ENCODE data around the gene BCL7B. TPM values are rescaled to one million over a fixed set of nuclear protein-coding genes. Genes with fewer than 3 reads are reported as not detected.

Gene BCL7B
- 55.4 TPM for total RNA-seq
- 67.3 TPM for polyA plus RNA-seq (ENCODE audit: insufficient read depth, low read depth, low replicate concordance)
- long read RNA-seq, donor 1, transcript BCL7B-201 (6 exons, 1,975 nt) = major isoform, 5 of 10 reads
- long read RNA-seq, donor 1, partial matches to known transcripts = 0 of 10 reads
- long read RNA-seq, donor 1, other reads (novel, unspliced or antisense) = 0 of 10 reads
- long read RNA-seq, donor 2, partial matches to known transcripts = 0 of 6 reads
- long read RNA-seq, donor 2, other reads (novel, unspliced or antisense) = 0 of 6 reads
- long read RNA-seq, donor 3, transcript BCL7B-201 (6 exons, 1,975 nt) = major isoform, 5 of 12 reads
- long read RNA-seq, donor 3, partial matches to known transcripts = 0 of 12 reads
- long read RNA-seq, donor 3, other reads (novel, unspliced or antisense) = 0 of 12 reads
- long read RNA-seq, donor 4, transcript BCL7B-201 (6 exons, 1,975 nt) = major isoform, 5 of 11 reads
- long read RNA-seq, donor 4, partial matches to known transcripts = 0 of 11 reads
- long read RNA-seq, donor 4, other reads (novel, unspliced or antisense) = 0 of 11 reads
- long read RNA-seq, donor 5, partial matches to known transcripts = 0 of 1 reads
- long read RNA-seq, donor 5, other reads (novel, unspliced or antisense) = 0 of 1 reads
- long read RNA-seq, donor 6, partial matches to known transcripts = 0 of 3 reads
- long read RNA-seq, donor 6, other reads (novel, unspliced or antisense) = 0 of 3 reads
- long read RNA-seq, donor 7, transcript BCL7B-205 (5 exons, 887 nt) = minor isoform, 12 of 93 reads
- long read RNA-seq, donor 7, transcript BCL7B-201 (6 exons, 1,975 nt) = major isoform, 55 of 93 reads
- long read RNA-seq, donor 7, partial matches to known transcripts = 8 of 93 reads
- long read RNA-seq, donor 7, other reads (novel, unspliced or antisense) = 13 of 93 reads
- long read RNA-seq, donor 8, transcript BCL7B-201 (6 exons, 1,975 nt) = major isoform, 5 of 18 reads
- long read RNA-seq, donor 8, partial matches to known transcripts = 11 of 18 reads
- long read RNA-seq, donor 8, other reads (novel, unspliced or antisense) = 0 of 18 reads
- long read RNA-seq, donor 9, partial matches to known transcripts = 0 of 2 reads
- long read RNA-seq, donor 9, other reads (novel, unspliced or antisense) = 0 of 2 reads
- long read RNA-seq, donor 10, transcript BCL7B-201 (6 exons, 1,975 nt) = major isoform, 5 of 8 reads
- long read RNA-seq, donor 10, partial matches to known transcripts = 0 of 8 reads
- long read RNA-seq, donor 10, other reads (novel, unspliced or antisense) = 0 of 8 reads

DNA sequence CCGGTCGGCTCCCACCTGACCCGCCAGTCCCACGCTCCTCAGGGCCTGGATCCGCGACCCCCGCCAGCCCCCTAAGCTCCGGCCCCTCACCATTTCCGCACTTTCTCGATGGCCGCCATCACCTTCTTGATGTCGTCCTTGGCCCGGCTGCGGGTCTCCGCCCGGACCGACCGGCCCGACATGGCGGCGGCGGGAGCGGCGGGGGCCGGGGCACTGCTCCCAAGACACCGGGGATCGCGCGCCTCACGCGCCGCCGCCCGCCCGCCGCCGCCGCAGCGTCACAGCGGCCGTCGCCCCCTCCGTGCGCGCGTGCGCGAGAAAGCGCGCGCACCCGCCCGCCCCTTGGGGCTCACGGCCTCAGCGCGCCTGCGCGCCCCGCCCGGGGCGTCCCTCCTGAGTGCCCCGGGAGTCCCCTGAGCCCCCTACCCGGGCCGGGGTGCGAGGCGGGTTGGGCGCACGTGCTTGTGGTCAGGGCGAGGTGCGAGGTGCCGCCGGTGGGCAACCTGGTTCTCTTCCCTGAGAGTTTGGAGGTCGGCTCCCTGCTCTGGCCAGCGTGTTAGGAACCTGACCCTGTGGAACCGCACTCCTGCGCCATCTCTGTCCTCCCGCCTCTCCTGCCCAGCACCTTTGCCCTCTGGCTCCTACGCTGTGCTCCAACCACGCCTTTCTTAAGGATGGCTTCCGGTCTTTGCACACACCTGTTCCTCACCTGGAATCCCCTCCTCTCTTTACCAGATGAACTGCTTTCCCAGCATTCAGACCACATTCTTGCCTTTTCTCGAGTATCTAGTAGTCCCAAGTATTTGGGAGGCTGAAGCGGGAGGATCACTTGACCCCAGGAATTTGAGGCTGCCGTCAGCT, at the start of gene BCL7B:
Gene BCL7B, minus strand, starts transcription at position 294 of the 861 bp plus-strand sequence. Its CDS starts 112 bp downstream, at position 182.
- Histone ChIP-seq H3K27me3 (ENCODE audit: control insufficient read depth, insufficient read depth, low read length) (no peaks in the 10 kb centered on the region), H3K4me1 (ENCODE audit: control insufficient read depth in 2 of 3, insufficient read depth in 2 of 3, low read depth in 1 of 3, low read length in 3 of 3) (peaks cover 0 to 16% (median 0%) of the 10 kb centered on the region in 3 donors), H3K9ac (ENCODE audit: low read length in 3 of 3) (peak within 1 kb of the TSS; percentile 50 to 81 (median 66)), H3K4me3 (ENCODE audit: low read length in 3 of 3) (peak within 1 kb of the TSS; percentile 74 to 85 (median 81)), H3K9me3 (ENCODE audit: control insufficient read depth in 2 of 3, insufficient read depth in 1 of 3, low read length in 3 of 3) (no peaks in the 10 kb centered on the region), H3K27ac (ENCODE audit: low read depth in 2 of 2, low read length in 2 of 2) (peak within 1 kb of the TSS; percentile 99 to 100), H3K36me3 (ENCODE audit: control insufficient read depth in 2 of 3, insufficient read depth in 3 of 3, low read length in 3 of 3) (no peaks in the 10 kb centered on the region)
- TF ChIP-seq CTCF (IDR thresholded peaks at IDR 0.05; ENCODE audit: borderline replicate concordance, extremely low read depth, insufficient read depth) = no peak
- FAIRE-seq (no peak), DNase-seq (peak; percentile 72 to 92 (median 89))
- intact Hi-C loops (cut with DNase I) = no loop called here

GRCh38 chr7:73605601-73606220, 48.2 kb upstream of the BCL7B start:
- no peak for TF ChIP-seq CTCF (IDR thresholded peaks at IDR 0.05; ENCODE audit: borderline replicate concordance, extremely low read depth, insufficient read depth)
- Histone ChIP-seq H3K36me3 (ENCODE audit: control insufficient read depth in 2 of 3, insufficient read depth in 3 of 3, low read length in 3 of 3) (no peaks in the 10 kb centered on the region), H3K27me3 (ENCODE audit: control insufficient read depth, insufficient read depth, low read length) (no peaks in the 10 kb centered on the region), H3K27ac (ENCODE audit: low read depth in 2 of 2, low read length in 2 of 2) (no peak overlapping the region), H3K9me3 (ENCODE audit: control insufficient read depth in 2 of 3, insufficient read depth in 1 of 3, low read length in 3 of 3) (no peaks in the 10 kb centered on the region), H3K4me3 (ENCODE audit: low read length in 3 of 3) (no peak overlapping the region), H3K4me1 (ENCODE audit: control insufficient read depth in 2 of 3, insufficient read depth in 2 of 3, low read depth in 1 of 3, low read length in 3 of 3) (no peaks in the 10 kb centered on the region), H3K9ac (ENCODE audit: low read length in 3 of 3) (no peak overlapping the region)
- intact Hi-C loops (cut with DNase I) = loop anchor here (5.0 kb wide), 1 partner anchor 112 kb away; the partner anchor contains the start of gene STX1A
- DNase-seq = no peak
- no peak for FAIRE-seq
